HG02852 (cell line): Measurements from ENCODE around the gene C11orf52.

Experiments used
- ATAC-seq: cut with Tn5 transposase; IDR thresholded peaks from one replicate; pipeline ENCODE4 v1.9.1; 2021; ENCODE audit warnings: mild to moderate bottlenecking, moderate library complexity; ENCODE audit not compliant: unreplicated experiment

Gene C11orf52

GRCh38 chr11:111969344-111969743 lies 50.6 kb downstream of the C11orf52 start:
- no peak for ATAC-seq

- ATAC-seq = no peak
These were observed 55.7 kb downstream of the C11orf52 start for GRCh38 chr11:111974446-111974845.

DNA sequence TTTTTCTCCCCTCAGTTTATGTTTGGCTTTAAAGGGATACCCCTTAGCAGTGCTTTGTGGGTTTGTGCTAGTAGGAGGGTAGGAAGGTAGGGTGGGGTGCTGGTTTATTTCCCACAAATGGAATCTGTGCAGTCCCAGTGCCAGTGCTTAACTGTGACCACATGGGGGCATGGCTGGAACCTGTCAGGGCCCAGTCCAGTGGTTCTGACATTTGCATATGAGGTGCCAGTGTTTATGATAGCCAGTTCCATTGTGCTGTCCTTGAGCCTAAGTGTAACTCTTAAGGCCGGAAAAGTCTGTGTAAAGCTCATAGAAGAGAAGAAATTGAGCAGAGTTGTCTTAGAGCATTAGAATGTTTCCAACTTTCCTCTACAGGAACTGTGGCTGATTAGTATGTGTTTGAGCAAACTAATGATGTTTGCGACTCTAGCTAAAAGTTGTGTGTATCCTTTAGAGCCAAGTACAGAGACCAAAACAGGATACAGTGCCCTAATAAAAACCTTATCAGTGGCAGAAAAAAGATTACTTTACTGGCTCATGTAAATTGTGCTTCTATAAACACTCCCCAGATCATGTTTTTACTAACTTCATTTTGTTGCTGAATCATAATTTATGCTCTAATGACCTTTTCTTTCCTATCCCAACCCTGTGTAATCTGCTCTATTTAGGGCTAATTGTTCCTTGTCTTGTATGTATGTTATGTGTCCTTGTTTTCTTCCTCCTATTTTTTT lies 56.5 kb downstream of the C11orf52 start:
- ATAC-seq = no peak

DNA sequence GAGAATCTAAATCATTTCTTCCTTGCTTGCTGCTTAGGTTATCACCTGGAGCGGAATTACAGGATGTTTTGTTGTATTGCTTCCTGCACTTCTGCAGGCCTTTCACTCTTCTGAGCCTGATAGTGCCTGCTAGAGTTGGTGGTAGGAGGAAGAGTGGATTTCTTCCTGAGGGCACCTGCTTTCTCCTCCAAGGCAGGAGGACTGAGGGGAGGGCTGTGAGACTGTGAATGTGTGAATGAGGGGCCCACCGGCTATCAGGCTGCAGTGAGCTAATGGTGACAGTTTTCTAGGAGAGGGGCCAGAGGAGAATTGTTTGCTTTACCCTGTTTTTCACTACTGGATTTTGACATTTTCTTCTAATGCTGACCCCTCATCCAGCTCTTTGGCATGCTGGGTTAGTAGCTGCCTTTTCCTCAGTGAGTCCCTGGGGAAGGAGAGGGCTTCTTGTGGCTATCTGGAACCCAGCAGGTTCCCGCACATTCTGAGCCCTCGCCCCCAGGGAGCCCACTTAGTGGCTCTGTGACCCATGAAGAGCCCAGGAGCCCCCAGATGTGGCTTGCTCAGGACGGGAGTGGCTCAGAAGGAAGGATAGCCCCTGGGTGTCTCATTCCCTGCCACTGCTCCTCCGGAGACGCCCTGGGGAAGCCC lies 57.5 kb downstream of the C11orf52 start:
- ATAC-seq = no peak
